Retina (tissue), 1 donor: ENCODE data around the gene ARPIN.
"Not testable (repeated sequence)": the region's sequence is repeated elsewhere in the genome, so short reads cannot be mapped to it uniquely, and the experiment has no call there.

Experiments
- DNase-seq: peaks from one replicate; pipeline ENCODE4 v3.0.0-alpha.2; 2016

Gene ARPIN

DNA sequence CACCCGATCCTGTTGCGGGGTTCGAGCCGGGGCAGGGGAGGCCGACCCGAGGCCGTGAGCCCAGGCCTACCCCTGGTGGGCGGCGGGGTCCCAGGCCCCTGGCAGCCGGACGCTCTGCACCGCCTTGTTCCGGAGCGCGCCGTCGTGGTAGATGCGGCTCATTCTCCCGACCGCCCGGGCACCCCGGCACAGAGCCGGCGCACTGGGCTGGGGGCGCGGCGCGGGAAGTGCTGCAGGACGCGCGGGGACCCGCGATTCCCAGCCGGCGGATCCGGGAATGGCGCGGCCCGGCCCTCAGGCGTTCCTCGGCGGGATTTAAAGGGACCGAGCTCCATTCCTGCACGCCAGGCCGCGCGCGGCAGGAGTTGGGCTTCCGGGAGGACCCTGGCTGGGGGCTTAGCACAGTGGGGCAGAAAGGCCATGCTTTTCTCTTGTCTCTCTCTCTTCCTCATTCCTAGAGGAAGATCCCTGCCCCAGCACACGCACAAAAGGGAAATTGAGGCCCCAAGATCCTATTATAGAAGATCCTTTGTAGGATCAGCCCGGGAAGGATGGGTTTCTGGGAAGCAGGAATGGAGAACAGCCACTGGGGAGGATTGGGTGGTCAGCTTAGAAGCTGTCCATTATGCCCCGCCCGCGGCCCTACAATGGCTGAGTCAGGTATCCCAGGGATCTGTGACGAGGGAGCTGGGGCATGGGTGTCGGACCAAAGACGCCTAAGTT lies at the start of gene ARPIN:
TSS of gene ARPIN (minus strand) at position 279 of the 723 bp plus-strand sequence. CDS start at position 162, 117 bp downstream.
- peak; percentile 91 for DNase-seq

DNA sequence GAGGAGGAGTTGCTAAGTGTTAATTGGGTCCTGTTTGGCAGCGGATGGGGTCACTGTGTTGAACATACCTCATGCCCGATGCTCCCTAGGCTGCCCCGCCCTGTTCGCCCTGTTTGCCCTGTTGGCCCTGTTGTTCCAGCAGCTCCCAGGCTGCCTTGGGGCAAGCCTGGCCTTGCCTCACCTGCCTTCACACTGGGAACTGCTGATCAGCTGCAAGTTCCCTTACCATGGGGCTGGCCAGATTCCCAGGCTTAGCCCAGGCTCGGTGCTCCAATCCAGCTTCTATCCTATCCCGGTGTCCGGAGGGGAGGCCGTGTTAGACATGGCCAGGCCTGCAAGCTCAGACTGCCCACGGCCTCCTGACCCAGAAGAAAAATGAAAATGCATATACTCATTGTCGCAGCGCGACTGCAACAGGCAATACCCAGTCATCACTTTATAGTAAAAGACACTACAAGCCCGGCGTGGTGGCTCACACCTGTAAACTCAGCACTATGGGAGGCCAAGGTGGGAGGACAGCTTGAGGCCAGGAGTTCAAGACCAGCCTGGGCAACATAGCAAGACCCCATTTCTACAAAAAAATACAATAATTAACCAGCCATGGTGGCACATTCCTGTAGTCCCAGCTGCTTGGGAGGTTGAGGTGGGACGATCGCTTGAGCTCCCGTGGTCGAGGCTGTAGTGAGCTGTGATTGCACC lies 45.5 kb upstream of the ARPIN start:
- DNase-seq, result no peak

DNA sequence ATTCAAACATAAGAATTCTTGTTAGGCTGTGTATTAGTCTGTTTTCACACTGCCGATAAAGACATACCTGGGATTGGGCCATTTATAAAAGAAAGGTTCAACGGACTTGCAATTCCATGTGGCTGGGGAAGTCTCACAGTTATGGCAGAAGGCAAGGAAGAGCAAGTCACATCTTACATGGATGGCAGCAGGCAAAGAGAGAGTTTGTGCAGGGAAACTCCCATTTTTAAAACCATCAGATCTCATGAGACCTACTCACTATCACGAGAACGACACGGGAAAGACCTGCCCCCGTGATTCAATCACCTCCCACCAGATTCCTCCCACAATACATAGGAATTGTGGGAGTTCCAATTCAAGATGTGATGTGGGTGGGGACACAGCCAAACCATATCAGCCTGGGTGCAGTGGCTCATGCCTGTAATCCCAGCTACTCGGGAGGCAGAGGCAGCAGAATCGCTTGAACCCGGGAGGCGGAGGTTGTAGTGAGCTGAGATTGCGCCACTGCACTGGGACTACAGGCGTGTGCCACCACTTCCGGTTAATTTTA lies 42.8 kb upstream of the ARPIN start:
- DNase-seq, result not testable (repeated sequence)

DNA sequence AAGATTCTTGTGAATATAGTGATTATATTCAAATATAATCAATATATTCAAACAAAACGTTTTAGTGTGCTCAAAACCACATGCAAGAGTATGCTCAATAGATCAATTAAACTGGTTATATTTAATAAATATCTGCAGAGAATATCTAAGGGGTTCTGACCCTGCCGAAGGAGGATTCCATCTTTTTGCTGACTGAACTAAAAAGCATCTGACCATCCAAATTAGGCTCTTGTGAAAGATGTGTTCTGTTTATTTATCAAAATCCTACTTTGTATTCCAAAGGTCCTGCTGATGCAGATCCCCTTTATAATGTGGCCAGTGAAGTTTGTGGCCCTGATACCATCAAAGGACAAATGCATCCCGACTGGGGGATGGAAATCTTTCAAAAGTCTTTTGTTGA lies 41.8 kb upstream of the ARPIN start:
- no peak for DNase-seq

GRCh38 chr15:89948796-89949195 lies 36.0 kb upstream of the ARPIN start:
- no peak for DNase-seq

DNA sequence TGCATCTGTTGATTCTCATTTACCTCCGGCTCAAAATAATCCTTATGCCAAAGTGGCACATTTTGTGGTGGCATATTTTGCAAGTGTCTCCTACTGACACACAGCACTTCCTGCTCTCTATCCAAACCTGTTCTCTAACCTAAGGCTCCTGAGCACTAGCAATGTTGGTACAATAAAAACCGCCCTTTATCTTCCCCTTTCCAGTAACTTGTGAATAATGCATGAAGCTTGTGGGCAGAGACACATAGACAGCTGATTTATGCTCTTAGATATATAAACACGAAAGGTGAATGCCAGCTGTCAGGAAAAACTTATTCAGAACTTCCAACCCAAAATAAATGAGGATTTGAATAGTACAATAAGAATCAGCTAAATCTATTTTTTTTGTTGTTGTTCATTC lies 34.6 kb upstream of the ARPIN start:
- DNase-seq, result no peak

GRCh38 chr15:89946681-89947299 lies 34.0 kb upstream of the ARPIN start:
- DNase-seq, result no peak

DNA sequence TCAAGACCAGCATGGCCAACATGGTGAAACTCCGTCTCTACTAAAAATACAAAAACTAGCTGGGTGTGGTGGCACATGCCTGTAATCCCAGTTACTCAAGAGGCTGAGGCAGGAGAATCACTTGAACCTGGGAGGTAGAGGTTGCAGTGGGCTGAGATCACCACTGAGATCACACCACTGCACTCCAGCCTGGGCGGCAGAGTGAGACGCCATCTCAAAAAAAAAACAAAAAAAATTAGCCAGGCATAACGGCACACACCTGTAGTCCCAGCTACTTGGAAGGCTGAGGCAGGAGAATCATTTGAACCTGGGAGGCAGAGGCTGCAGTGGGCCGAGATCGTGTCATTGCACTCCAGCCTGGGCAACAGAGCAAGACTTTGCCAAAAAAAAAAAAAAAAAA lies 31.0 kb upstream of the ARPIN start:
- DNase-seq, result not testable (repeated sequence)

DNA sequence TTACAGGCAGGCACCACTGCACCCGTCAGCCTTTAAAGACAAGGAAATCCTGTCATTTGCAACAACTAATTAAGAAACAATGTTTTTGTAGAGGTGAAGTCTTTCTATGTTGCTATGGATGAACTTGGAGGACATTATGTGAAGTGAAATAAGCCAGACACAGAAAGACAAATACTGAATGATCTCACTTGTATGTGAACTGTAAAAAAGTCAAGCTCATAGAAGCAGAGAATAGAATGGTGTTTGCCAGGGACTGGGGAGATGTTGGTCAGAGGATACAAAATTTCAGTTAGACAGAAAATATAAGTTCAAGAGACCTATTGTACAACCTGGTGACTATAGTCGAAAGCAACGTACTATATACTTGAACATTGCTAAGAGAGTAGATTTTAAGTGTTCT lies 27.2 kb upstream of the ARPIN start:
- no peak for DNase-seq

GRCh38 chr15:89939377-89939776 lies 26.6 kb upstream of the ARPIN start:
- DNase-seq, result not testable (repeated sequence)

- no peak for DNase-seq
Measured at GRCh38 chr15:89937365-89938350, 24.9 kb upstream of the ARPIN start.

DNA sequence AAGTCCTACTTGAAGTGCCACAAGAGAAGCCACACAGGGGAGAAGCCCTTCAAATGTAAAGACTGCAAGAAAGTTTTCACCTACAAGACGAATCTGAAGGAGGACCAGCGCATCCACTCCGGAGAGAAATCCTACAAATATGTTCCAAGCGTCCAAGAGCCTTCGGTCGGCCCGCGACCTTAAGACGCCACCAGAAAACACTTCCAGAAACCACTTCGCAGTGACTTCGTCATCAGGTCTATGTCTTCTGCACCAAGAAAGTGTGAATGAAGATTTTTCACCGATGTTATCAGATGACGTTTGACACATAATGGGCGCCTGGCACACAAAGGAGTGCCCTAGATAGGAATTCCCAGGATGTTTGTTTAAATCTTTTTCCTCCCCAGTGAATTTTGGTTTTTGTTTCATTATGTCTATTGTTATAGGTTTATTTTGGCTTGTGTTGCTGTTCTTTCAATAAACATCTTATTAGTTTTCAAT lies 24.1 kb upstream of the ARPIN start:
- DNase-seq, result no peak

DNA sequence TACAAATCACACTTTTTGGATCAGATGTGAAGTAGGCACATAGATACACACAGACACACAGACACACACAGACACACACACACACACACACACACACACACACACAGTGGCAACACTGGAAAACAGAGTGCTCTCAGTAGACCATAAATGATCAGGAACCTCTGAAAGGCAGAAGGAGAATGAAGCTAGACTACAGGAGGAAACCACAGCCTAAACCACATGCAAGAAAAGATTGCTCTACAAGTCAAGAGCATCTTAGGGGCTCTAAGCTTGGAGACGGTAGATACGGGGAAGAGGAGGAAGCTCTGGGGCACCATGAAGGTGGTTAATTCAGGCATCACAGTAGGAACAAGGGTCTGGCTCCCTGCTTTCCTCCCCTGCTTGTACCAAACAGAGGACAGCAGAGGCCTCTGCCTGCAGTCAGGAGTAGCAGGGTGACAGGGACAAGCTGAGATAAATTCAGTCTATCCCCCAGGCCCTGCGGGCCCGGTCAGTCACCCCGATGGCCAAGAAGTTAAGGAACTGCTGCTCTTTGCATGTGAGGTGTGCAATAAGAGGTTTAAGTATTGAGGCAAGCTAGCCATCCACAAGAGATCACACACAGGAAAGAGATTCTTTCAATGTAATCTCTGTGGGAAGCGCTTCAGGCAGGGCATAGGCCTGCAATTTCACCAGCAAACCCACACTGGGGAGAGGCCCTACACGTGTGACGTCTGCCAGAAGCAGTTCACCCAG lies 23.5 kb upstream of the ARPIN start:
- no peak for DNase-seq

GRCh38 chr15:89932880-89933279 lies 20.1 kb upstream of the ARPIN start:
- DNase-seq, result no peak

- DNase-seq, result no peak
Measured at GRCh38 chr15:89928421-89928820, 15.7 kb upstream of the ARPIN start.

DNA sequence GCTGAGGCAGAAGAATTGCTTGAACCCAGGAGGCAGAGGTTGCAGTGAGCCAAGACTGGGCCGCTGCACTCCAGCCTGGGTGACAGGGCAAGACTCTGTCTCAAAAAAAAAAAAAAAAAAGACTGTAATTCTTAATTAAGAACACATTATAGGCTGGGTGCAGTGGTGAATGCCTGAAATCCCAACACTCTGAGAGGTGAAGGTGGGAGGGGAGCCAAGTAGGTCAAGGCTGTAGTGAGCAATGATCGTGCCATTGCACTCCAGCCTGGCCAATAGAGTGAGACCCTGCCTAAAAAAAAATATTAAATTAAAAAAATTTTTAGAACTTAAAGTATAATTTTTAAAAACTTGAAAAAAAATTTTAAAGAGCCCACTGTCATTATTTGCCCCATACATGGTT lies 13.4 kb upstream of the ARPIN start:
- no peak for DNase-seq

- no peak for DNase-seq
Measured at GRCh38 chr15:89917442-89918101, 4.8 kb upstream of the ARPIN start.

DNA sequence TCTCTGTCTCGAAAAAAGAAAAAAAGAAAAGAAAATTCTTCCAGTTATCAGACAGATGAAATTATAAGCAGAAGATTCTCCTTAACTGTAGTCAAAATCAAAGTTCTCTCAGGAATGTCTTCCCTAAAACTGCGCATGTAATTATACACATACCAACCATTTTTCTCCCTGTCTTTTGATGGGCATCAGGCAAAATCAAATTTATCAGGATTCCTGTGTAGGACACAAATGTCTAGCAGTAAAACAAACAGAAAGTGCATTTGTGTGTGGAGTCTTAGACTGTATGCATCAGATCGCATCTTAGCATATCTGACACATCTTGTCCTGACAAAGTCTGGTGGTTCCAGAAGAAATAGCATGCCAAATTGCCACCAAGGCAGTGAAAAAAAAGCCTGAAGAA lies 3.9 kb upstream of the ARPIN start:
- no peak for DNase-seq

DNA sequence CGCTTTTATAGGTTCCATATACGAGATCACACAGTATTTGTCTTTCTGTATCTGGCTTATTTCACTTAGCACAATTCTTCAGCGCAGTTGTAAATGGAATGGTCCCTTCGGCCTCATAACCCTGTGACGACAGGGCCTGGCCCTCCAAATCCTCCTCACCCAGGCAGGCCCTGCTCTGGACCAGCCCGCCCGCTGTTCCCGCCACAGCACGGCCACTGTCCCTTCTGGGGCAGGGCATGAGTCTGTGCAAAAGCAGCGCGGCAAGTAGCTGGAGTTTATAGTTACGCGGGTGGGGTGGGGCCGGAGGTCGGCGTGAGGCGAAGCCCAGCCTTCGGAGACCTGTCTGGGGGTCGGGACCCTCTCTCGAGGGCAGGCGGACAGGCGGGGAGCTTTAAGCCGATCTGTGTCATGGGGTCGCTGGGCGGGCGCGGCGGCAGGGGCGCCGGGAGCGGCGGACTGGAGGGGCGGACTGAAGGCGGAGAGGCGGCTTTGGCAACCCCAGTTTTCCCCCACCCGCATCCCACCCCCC lies 543 bp downstream of the ARPIN start:
- DNase-seq, result peak; percentile 72

DNA sequence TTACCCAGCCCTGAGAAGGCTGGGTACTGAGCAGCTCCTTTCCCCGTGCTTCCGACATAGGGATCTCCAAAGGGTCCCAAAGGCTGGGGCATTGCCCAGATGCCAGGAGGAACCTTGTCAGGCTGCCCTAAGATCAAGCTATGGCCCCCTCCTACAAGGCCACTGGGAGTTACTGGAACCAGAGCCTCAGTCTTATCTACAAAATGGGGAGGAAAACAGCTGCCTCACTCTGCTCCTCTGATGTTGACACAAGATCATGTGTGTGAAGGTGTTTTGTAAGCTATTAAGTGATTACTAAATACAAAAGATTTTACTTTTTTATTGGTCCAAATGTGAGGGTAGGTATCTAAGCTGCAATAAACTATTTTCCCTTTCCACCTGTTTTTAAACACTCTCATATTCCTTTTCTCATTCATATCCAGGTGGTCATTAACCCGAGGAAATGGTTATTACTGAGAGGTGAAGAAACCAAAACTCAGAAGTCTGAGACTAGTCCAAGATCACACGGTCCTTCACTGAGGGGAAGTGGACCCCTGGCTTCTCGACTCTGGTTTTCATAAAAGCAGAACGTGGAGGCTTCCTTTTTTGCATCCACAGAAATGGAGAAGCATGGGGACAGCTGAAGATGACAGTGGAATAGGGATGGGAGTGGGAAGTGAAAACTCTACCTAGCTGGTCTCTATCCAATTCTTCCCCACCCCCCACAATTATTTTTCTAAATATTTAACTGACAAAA lies 1.7 kb downstream of the ARPIN start:
- DNase-seq, result no peak
